GM18508 (cell line): ENCODE data around the gene ADAM15.

Source experiments
- ATAC-seq: cut with Tn5 transposase; IDR thresholded peaks from one replicate; pipeline ENCODE4 v1.9.1; 2021; ENCODE audit warnings: moderate number of reproducible peaks; ENCODE audit not compliant: insufficient read depth, unreplicated experiment

Gene ADAM15

DNA sequence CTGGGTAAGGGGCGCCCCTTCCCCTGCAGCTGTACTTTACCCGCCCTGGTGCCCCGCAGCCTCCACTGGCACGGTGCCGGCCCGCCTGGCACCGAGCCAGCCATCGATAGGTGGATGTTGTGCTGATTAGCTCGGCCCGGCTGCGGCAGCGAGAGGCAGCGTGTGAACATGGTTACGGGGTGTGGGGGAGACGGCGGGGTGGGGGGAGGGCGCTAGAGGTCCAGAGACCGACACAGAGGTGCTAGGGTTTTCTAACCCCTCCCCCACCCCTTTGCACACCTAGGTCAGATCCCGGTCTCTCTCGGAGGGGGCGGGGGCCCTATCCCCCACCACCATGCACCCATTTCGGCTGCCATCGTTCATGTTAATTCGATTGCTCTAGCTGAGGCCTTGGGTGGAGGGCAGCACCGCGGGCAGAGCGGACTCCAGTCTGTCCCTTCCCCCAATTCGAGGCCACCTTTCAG, 19.1 kb downstream of the ADAM15 start:
- ATAC-seq = no peak

DNA sequence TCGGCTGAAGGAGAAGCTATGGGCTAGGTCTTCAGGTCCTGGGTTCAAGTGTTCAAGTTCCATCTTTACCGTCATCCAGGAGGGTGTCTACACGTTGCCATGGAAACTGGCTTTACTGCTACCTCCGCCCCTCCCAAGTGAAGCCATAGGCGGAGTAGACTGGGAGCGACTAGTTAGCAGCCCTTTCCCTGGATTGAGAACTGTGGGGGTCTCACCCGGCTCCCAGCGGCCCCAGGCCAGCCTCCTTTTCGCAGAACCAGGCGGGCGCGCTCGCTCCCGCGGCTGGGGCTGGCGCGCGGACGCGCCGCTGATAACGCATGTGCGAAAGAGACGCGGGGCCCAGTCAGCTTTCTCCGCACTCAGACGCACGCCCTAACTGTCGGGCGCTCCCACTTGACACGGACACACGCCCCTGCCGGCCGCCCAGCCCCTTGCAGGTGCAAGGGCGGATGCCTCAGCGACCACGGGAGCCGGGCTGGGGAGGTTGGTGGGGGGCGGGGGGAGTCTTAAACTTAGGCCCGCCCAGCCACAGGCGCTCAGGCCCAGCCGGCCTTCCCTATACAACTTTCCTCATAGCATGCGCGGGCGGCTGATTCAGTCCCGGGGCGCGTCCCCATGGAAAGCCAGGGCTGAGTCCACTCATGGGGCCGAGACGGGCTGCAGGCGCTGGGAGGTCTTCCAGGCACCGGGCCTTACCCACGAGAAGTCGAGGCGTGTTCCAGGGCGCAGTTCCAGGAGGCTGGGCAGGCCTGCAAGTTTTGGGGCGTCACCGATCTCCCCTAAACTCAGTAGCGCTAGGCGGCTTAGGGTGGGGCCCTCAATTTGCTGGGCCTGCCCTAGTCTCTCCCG, 19.8 kb downstream of the ADAM15 start:
- no peak for ATAC-seq

GRCh38 chr1:155071701-155072100, 20.6 kb downstream of the ADAM15 start:
- no peak for ATAC-seq

- ATAC-seq = no peak
Observed at GRCh38 chr1:155072531-155073289, 21.6 kb downstream of the ADAM15 start.

DNA sequence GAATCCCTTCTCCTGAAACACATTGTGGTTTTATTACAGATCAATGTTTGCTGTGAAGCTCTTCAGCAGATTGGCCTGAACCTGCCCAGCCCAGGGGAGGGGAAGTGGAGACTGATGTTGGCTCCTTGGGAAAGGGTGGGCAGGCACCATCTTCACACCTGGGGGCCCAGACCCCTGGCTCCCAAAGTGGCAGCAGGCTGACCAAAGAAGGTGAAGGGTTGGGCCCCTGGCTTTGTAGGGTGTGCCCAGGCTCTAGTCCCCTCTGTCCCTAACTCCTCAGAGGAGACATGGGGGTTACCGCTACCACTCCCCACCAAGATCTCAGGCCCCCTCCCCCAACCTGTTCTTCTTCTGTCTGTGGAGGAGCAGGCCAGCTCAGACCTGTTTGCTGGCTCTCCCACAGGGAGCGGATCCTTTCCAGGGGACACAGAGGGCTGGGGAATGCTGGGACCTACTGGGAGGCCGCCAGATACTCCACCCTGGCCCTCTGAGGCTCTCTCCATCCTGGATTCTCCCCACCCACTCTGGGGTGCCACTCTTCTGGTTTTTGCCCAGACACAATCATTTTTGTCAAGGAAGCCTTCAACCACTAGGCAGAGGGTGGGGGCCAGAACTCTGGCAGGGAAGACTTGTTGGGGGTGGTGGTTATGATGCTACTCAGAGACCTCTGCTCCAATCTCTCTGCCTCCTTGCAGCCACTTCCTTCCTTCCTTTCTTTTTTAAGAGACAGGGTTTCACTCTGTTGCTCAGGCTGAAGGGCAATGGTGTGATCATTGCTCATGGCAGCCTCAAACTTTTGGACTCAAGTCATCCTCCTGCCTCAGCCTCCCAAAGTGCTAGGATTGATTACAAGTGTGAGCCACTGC, 22.5 kb downstream of the ADAM15 start:
- ATAC-seq = no peak

- no peak for ATAC-seq
Observed at GRCh38 chr1:155075535-155075934, 24.4 kb downstream of the ADAM15 start.

DNA sequence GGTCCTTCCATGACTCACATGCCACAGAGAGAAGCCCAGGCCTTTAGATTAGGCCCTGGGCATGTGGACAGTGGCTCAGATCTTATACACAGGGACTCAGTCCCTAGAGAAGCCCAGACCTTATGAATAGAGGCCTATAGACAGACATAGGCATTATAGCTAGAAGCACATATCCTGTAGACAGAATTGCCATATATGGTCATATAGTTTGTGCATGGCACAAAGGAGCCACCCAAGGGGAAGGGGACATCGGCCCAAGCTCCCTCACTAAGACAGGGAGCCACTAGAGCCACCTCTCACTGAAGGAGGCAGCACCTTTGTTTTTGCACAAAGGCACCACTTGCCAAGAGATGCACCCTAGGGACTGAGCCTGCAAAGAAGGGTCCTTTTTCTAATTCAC, 25.3 kb downstream of the ADAM15 start:
- no peak for ATAC-seq

DNA sequence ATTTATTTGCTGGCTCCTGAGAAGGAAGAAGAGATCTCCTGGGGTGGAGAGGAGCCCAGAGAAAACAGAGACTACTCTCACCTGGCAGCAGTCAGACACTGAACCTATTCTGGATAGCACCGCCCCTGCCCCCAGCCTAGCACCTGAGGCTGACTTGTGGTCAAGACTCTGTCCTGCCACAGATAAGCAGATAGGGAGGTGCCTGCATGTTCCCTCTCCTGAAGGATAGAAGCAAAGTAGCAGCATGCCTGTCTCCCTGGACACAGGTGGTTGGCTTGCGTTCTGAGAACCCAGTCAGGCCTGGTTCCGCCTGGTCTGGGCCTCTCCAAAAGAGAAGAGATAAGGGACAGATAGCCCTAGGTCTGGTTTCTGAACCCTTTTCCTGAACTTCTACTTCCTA, 26.2 kb downstream of the ADAM15 start:
- ATAC-seq = no peak

DNA sequence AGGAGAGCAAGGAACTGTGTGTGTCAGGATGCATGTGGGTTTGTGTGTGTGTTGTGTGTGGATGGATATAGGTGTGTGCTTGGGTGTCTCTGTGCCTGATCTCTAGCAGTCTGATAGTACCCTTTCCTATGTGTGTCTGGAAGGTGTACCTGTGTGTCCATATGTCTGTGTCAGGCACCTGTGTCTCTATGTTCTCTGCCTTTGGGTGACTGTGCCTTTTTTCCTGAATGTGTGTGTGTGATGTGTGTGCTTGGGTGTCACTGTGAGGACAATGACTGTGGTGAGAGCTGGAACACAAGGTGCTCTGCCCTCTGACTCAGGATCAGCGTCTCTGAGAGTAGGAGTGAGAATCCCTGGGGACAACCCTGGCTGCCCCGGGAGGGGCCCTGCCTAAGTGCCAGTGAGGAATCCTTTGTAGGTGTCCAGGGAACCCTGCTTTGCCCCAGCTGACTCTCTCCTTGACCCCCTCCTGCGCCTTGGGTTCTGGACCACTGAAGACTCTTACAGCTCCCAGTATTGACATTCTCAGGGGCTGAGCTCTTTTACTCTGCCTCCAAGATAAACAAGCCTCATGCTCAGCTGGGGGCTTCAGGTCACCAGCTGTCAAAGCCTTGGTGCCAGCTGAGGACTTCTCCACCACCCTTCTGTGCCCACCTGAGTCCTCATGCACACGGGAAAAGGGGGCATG, 26.8 kb downstream of the ADAM15 start:
- ATAC-seq = no peak

DNA sequence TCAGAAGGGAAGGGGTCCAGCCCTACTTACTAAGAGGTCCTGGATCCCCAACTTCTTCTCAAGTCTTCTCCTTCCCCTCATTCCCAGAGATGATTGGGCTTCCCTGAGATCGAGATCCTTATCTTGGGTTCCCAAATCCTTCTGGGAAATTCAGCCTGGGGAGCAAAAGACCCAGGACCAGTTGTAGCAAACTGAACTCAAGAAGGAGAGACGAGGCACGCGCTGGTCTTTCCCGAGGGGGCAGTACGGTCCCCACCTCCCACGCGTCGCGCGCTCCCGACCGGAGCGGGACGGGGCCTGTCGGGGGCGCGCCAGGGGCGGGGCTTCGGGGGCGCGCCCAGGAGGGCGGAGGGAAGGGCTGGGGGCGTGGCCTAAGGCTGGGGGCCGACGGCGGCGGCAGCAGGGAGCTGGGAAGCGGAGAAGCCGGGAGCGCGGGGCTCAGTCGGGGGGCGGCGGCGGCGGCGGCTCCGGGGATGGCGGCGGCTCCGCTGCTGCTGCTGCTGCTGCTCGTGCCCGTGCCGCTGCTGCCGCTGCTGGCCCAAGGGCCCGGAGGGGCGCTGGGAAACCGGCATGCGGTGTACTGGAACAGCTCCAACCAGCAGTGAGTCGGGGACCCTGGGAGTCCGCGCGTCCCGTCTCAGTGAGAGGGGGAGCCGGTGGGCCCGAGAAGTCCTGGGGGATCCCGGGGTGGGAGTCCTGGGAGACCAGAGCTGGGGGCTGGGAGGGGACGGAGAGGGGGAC, 27.5 kb downstream of the ADAM15 start, which contains the start of gene EFNA3:
EFNA3 (plus strand) TSS at position 369 of the 741 bp plus-strand sequence; CDS start at position 474, 105 bp downstream.
- no peak for ATAC-seq

DNA sequence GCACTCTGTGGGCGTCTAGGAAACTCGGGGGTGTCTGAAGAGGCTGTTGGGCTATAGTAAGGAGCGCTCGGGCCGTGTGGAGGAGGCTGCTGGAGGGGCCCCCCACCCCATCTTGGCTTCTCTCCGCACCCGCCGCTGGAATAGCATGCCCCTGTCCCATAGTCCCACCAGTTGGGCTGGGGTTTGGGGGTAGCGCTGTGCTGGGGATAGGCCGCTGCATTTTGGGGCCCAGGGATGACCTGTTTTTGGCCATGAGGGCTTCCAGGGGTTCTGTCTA, 28.0 kb downstream of the ADAM15 start:
- ATAC-seq = no peak

DNA sequence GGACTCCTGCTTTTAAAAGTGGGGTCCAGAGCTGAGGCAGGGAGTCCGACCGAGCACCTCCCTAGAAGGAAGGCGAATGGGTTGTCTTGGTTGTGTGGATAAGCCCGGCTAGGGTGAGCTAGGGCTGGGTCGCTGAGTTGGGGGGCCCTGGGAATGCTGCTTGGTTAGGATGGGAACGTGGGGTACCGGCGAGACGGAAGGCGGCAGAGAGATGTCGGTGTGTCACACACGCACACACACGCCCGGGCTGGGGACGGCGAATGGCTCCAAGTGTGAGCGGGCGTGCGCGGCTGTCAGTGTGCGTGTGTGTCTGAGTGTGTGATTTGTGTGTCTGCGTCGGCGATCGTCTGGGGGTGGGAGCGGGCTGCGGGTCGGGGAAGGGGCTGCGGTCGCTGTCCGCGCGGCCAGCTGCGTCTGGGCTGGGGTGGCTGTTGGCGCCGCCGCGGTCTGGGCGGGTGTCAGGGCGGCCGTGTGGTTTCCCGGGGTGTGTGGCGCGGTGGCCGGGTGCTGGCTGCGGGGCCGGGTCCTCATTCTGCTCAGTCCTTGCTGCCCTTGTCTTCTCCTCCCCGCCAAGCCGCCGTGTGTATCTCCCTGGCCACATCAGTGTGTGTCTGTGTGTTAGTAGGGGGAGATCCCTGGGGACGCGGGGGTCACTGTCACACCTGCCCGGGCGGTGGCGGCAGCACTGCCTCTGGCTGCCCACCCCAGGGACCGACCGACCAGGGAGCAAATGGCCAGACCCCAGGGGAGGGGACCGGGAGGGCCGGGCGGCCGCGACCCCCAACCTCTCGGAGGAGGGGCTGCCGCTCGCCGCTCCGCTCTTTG, 28.6 kb downstream of the ADAM15 start:
- ATAC-seq = no peak

GRCh38 chr1:155080312-155081228, 29.5 kb downstream of the ADAM15 start:
- no peak for ATAC-seq

GRCh38 chr1:155081472-155082300, 30.6 kb downstream of the ADAM15 start:
- no peak for ATAC-seq

- ATAC-seq = no peak
Observed at GRCh38 chr1:155082301-155083051, 31.4 kb downstream of the ADAM15 start.

GRCh38 chr1:155083052-155083541, 32.0 kb downstream of the ADAM15 start:
- no peak for ATAC-seq
